NCI-H187 (cell line): ENCODE measurements around the gene ZBTB5.
"Not testable (repeated sequence)": the region's sequence is repeated elsewhere in the genome, so short reads cannot be mapped to it uniquely, and the experiment has no call there.

ENCODE experiments used
- DNase-seq, 2 experiments: peaks; one replicate each; lab custom pipeline; 2025; lab: John Stamatoyannopoulos, UW

Gene ZBTB5

GRCh38 chr9:37449862-37450632, 15.2 kb downstream of the ZBTB5 start:
- DNase-seq: no peak

- DNase-seq: no peak
These were observed 18.1 kb downstream of the ZBTB5 start for GRCh38 chr9:37447111-37447510.

- DNase-seq: no peak
These were observed 18.8 kb downstream of the ZBTB5 start for GRCh38 chr9:37446401-37446800.

- DNase-seq: no peak
These were observed 19.4 kb downstream of the ZBTB5 start for GRCh38 chr9:37445832-37446231.

GRCh38 chr9:37444890-37445289, 20.4 kb downstream of the ZBTB5 start:
- no peak for DNase-seq

- no peak for DNase-seq
These were observed 21.7 kb downstream of the ZBTB5 start for GRCh38 chr9:37443566-37443965.

- no peak for DNase-seq
These were observed 22.7 kb downstream of the ZBTB5 start for GRCh38 chr9:37442556-37442955.

- no peak for DNase-seq
These were observed 23.4 kb downstream of the ZBTB5 start for GRCh38 chr9:37441776-37442370.

GRCh38 chr9:37438359-37438758, 26.9 kb downstream of the ZBTB5 start:
- DNase-seq: no peak

GRCh38 chr9:37437621-37438020, 27.6 kb downstream of the ZBTB5 start:
- DNase-seq: no peak

- no peak for DNase-seq
These were observed 28.2 kb downstream of the ZBTB5 start for GRCh38 chr9:37437010-37437409.

- DNase-seq: no peak
These were observed 28.7 kb downstream of the ZBTB5 start for GRCh38 chr9:37436540-37436939.

GRCh38 chr9:37433867-37434371, 31.3 kb downstream of the ZBTB5 start:
- DNase-seq: no peak

GRCh38 chr9:37432020-37432419, 33.2 kb downstream of the ZBTB5 start:
- DNase-seq: no peak

- peak; percentile 2 to 17 for DNase-seq
These were observed 34.2 kb downstream of the ZBTB5 start for GRCh38 chr9:37430841-37431597.

- no peak for DNase-seq
These were observed 35.6 kb downstream of the ZBTB5 start for GRCh38 chr9:37429441-37430285.

- DNase-seq: no peak
These were observed 36.9 kb downstream of the ZBTB5 start for GRCh38 chr9:37428345-37428744.

- no peak for DNase-seq
These were observed 38.4 kb downstream of the ZBTB5 start for GRCh38 chr9:37426846-37427245.

- not testable (repeated sequence) for DNase-seq
These were observed 38.8 kb downstream of the ZBTB5 start for GRCh38 chr9:37426431-37426830.

- no peak for DNase-seq
These were observed 39.9 kb downstream of the ZBTB5 start for GRCh38 chr9:37425298-37425752.

GRCh38 chr9:37424686-37425297, 40.5 kb downstream of the ZBTB5 start:
- no peak for DNase-seq
